ENCODE results near the gene AMMECR1L.

DNA sequence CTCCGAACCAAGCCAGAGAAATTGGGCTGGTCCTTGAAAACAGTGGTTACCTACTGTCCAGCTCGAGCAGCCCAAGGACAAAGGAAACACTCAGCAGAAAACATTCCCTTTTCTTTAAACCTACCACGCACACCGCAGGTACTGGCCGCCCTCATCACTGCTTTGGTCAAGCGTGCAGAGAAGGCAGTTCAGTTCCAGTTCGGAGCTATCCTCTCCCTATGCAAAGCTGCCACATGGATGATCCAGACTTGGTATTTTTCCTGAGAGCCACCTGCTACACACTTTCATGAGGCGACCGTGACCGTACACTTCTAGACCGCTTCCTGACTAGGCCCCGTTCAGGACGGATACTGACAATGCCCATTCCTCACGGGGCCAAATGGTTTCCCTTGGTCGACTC, 23.5 kb downstream of the AMMECR1L start:
- TF ChIP-seq, protein P1, sequence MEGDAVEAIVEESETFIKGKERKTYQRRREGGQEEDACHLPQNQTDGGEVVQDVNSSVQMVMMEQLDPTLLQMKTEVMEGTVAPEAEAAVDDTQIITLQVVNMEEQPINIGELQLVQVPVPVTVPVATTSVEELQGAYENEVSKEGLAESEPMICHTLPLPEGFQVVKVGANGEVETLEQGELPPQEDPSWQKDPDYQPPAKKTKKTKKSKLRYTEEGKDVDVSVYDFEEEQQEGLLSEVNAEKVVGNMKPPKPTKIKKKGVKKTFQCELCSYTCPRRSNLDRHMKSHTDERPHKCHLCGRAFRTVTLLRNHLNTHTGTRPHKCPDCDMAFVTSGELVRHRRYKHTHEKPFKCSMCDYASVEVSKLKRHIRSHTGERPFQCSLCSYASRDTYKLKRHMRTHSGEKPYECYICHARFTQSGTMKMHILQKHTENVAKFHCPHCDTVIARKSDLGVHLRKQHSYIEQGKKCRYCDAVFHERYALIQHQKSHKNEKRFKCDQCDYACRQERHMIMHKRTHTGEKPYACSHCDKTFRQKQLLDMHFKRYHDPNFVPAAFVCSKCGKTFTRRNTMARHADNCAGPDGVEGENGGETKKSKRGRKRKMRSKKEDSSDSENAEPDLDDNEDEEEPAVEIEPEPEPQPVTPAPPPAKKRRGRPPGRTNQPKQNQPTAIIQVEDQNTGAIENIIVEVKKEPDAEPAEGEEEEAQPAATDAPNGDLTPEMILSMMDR (conservative IDR thresholded peaks at IDR 0.05): no peak
- no peak for TF ChIP-seq EZH2 (IDR thresholded peaks at IDR 0.05; ENCODE audit: low read depth)

Measured in PC-9 (cell line).